Right lobe of liver (tissue), 4 donors: ENCODE data around the gene FSTL4.

Experiments
- POLR2A ChIP-seq: fragments of 450-650 bp; IDR thresholded peaks from one replicate; pipeline ENCODE4 v1.6.1; 2017; ENCODE audit warnings: antibody characterized with exemption, mild to moderate bottlenecking
- TF ChIP-seq, protein P1 (sequence below), 4 donors: fragments of 200-600 bp in 3 of 4; fragments of 450-650 bp in 1 of 4; IDR thresholded peaks; one replicate each; pipeline versions ENCODE4 v1.5.1 to v1.8.0; 2016 to 2022; ENCODE audit warnings: antibody characterized with exemption in 4 of 4, mild to moderate bottlenecking in 2 of 4
- donor health status: DM: no; HTN: no; CAD: no.
- donor health status: DM: no; HTN: no; CAD: no.
- donor health status: DM: no; HTN: yes; CAD: no.

DNA sequence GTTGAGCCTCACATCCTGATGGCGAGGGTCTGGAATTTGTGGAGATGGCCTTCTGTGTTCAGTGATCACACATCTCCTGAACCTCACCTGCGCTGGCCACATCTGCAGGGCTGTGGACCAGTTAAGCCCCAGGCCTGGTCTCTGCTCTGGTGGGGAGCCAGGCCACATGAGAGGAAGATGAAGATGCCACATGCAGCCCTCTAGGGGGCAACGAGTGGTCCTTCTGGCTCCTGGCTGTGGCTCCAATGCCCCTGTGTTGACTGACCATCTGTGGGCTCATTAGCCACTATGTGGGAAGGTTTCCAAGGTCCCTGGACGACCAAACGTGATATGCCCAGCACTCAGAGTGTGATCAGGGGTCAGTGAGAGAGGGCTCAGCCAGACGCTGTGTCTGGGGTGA is 357.5 kb downstream of the FSTL4 start:
- TF ChIP-seq, protein P1, sequence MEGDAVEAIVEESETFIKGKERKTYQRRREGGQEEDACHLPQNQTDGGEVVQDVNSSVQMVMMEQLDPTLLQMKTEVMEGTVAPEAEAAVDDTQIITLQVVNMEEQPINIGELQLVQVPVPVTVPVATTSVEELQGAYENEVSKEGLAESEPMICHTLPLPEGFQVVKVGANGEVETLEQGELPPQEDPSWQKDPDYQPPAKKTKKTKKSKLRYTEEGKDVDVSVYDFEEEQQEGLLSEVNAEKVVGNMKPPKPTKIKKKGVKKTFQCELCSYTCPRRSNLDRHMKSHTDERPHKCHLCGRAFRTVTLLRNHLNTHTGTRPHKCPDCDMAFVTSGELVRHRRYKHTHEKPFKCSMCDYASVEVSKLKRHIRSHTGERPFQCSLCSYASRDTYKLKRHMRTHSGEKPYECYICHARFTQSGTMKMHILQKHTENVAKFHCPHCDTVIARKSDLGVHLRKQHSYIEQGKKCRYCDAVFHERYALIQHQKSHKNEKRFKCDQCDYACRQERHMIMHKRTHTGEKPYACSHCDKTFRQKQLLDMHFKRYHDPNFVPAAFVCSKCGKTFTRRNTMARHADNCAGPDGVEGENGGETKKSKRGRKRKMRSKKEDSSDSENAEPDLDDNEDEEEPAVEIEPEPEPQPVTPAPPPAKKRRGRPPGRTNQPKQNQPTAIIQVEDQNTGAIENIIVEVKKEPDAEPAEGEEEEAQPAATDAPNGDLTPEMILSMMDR (IDR thresholded peaks at IDR 0.05), result no peak
- no peak for TF ChIP-seq POLR2A
